ENCODE results near the gene PAH.
"Not testable (repeated sequence)": the region's sequence is repeated elsewhere in the genome, so short reads cannot be mapped to it uniquely, and the experiment has no call there.

Gene PAH

DNA sequence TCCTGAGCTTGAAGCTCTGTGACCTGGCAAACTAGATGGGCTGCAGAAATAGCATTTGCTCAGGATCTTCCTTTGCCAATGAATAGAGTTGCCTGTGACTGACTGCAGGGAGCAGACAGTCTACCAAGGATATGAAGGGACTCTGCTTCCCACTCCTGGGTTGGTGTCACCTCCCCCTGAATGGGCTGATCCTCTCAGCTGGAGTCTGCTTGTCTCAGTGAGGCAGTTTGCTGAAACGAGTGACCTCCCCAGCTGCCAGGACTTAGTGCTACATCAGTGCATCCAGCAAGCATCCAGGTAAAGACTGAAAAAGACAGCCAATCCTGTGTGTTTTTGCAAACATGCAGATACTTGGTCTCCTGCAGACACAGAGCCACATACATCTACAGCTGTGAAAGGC is 28.5 kb downstream of the PAH start:
- DNase-seq = no peak

DNA sequence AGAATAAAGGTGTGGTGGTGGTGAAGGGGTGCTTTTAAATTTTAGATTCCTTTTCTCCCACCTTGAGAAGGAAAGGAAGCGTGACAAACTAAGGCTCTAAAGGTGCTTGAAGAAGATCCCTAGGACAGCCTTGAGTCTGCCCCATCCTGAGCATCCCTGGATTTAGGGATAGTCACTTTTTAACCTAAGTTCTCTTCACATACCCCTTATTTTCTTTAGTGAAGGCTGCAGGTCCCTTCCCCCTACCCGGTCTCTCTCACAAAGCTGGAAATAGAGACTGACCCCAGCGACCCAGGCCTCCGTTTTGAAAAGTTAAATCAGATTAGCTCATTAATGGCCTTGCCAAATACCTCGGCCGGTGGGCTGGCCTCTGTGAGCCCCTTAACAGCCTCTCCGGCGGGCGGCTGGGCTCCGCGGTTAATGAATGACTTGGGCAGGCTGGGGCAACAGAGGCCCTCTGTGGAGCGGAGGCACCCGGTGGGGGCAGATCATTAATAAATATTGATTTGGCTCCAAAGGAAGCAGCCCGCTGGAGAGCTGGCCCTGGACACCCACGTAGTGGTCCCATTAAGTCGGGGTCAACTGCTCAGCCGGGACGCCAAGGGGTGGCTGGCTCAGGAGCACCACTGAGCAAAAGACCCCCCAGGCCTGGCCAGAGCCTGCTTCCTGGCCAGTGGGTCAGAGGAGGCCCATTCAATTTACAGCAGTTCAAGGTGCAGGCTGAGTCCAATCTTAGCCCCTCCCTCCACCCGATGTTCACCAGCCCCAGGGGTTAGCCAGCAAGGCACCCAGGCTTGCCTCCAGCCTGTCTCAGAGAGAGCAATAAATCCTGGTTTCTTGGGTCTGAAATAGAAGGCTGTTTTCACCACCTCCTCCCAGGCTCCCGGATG is 31.8 kb downstream of the PAH start:
- DNase-seq = no peak

DNA sequence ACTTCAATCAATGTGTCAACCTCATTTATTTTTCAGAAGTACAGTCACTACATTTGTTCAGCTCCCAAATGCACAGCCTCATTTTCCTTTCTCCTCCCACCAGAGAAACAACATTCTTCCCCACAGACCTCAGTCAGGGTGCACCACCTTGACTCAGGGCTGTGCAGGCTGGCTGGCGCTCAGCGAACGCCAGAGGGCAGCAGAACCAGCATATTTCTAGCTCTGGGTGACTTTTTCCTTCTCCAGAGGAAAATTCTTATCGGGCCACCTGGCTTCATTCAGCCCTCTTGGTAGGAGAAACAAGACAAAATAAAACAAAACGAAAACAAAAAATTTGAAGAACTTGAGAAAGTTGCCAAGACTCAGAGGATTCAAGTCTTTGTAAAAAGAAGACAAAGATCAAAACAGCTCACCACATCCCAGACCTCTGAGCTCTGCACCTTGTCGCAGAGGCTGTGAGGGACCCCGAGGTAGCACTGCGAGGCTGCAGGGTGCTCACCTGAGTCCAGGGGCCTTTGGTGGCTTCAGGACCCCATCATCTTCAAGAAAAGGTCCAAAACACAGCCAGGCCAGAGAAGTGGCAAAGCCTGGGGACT is 33.7 kb downstream of the PAH start:
- DNase-seq = peak in 1 of 2 experiments; percentile 46

DNA sequence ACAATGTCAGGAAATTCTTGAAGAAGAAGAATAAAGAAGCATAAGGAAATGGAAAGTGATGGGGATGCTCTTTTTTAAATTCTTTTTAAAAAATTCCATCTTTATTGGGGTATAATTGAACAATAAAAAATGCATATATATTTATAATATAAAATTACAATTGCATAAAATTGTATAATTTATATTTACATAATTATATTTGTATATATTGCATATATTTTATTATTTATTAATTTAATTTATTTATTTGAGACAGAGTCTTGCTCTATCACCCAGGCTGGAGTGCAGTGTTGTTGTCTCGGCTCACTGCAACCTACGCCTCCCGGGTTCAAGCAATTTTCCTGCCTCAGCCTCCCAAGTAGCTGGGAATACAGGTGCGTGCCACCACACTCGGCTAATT is 36.3 kb downstream of the PAH start:
- no peak for DNase-seq

DNA sequence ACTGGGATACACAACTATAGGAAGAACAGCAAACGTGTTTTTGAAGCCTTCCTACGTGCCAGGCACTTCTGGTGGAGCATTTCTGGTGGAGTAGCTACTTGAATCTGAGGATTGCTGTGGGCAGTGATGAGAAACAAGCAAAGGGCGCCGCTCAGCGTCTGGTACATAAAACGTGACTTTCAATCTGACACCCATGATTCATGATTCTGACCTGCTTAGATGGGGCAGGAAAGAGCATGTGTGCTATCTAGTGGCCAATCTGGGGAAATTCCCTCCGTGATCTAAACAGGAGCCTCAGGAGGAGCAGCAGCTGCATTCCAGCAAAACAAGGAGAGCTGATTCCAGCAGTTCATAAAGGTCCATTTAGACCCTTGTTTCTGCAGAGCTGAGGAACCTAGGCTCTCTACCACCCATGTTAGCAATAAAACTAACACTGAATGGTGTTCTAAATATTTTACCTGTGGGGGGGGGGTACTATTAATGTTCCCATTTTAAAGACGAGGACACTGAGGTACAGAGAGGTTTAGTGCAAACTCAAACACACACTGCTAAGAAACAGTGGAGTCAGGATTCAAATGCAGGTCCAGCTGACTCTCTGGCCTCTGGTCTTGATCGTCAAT is 37.8 kb downstream of the PAH start:
- DNase-seq = peak; percentile 46 to 75

DNA sequence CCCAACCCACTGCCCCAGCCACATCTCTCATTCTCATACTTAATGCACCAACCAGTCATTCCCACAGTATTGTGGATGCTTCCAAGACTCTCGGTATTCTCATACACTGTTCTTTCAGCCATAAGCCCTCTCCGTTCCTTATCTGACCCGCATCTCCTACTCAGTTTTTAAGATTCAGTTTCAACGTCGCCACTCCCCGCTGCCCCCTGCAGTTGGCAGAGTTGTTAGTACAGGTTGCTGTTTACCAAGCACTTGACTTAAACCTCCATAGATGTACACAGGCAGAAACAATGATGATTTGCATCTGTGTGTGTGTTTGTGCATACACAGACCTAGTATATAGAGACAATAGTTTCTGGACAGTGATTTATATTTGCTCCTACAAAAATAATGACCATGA is 40.2 kb downstream of the PAH start:
- no peak for DNase-seq

DNA sequence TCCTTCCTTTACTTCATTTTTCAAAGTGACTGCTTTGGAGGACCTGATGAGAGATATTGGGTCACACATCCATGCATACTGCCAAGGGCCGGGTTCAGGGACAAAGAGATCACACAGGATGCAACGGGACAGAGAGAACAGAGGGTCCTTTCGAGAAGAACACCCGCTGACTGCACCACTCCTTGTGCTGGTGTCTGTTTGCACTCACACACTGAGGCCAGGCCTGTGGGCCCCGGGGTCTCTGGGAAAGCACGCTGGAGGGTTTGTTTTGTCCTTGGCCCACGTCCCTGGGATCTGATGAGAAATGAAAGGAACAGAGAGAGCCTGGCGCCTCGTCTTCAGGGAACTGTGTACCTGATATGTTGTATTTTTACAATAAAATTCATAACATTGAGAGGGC is 42.2 kb downstream of the PAH start:
- no peak for DNase-seq

GRCh38 chr12:102873077-102873476 is 44.0 kb downstream of the PAH start:
- no peak for DNase-seq

DNA sequence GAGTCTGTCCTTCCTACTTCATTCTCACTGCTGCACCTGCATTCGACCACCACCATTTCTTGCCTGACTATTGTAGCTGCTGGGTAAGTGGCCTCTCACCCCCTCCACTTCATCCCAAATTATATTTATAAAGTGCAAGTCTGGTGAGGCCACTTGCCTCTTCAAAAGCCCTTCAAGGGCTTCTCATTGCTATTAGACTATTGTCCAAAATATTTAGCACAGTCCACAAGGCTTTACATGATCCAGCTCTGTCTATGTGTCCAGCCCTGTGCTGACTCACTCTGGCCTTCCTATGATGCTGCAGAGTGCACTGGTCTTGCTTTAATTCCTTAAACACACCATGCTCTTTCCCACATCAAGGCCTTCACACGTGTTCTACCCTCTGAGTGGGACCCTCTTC is 46.0 kb downstream of the PAH start:
- no peak for DNase-seq

GRCh38 chr12:102869571-102869970 is 47.5 kb downstream of the PAH start:
- DNase-seq = no peak

GRCh38 chr12:102865821-102866615 is 51.0 kb downstream of the PAH start:
- DNase-seq = no peak

DNA sequence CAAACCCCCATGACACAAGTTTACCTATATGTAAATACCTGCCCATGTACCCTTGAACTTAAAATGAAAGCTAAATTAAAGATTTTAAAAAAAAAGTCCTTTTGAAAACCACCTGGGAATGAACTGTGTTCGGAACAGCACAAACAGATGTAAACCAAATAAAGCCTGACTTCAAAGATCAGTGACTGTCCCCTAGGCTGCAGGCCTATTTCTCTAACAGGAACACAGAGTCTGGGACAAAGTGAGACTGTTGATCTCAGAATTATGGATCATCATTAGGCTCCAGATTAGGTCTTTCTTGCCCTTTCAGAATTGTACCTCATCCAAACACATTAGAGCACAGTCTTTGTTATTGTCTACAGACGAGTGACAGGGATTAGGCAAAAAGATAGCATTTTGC is 54.6 kb downstream of the PAH start:
- no peak for DNase-seq

DNA sequence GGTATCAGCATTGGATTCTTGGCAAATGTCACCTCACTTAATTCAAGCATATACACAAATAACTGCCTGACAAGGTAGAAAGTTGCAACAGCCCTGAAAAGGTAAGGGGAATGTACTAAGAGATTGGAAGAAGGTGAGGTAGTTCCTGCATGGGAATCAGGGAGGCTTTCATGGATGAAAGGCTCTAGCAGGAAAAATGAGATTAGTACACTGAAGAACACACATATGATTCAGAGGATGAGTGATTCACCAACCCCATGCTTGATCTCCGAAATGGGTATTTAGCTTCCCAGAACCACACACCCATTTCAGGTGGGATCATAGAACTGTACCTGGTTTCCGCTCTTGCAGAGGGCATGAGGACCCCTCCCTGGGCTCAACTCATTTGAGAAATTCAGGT is 65.8 kb downstream of the PAH start:
- no peak for DNase-seq

DNA sequence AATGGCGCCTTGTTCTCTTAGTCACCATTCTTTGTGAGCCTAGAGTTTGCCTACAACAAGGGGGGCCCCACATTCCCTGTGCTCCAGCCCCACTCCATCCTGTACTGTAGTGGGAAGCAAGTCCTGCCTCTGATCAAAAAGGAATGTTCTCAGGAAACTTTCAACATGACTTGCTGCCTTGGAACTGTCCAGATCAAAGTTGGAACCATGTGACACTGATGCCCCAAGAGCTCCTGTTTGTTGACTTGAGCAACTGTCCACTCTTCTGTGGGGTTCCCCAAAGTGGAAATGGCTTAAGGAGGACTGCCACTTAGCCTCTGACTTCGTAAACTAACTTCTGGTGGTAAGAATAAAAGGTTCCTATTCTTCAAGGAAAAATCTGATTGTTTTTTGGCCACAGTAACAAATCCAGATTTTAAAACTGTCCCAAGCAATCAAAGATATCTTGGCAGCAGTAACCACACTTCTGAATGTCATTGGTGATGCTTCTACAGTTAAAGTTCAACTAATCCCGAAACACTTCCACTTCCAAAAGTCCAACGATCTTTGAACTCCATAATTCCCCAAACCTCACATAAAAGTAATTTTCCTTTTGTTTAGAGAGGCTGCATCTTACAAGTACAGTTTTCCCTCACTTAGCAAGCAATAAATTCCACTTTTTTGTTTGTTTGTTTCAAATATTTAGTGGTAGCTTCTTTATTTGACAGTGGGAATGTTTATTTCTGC is 67.2 kb downstream of the PAH start:
- DNase-seq = no peak

DNA sequence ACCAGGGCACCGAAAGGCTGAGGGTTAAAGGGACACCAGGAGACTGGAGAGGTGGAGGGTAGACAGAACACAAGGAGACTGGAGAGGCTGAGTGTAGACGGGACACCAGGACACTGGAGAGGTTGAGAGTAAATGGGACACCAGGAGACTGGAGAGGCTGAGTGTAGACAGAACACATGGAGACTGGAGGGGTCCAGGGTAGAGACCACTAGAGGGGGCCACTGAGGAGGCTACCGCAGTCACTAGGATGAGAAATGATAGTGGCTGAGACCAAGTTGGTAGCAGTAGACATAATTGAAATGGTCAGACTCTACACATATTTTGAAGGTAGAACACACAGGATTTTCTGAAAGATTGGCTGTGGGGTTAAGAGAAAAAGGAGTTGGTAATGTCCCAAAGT is 68.2 kb downstream of the PAH start:
- no peak for DNase-seq

GRCh38 chr12:102847131-102847530 is 69.9 kb downstream of the PAH start:
- DNase-seq = no peak

GRCh38 chr12:102833687-102834441 is 83.2 kb downstream of the PAH start:
- DNase-seq = no peak

GRCh38 chr12:102832826-102833225 is 84.2 kb downstream of the PAH start:
- DNase-seq = not testable (repeated sequence)

GRCh38 chr12:102824218-102824835 is 92.7 kb downstream of the PAH start:
- no peak for DNase-seq

- no peak for DNase-seq
Observed at GRCh38 chr12:102821149-102821548, 95.9 kb downstream of the PAH start.

DNA sequence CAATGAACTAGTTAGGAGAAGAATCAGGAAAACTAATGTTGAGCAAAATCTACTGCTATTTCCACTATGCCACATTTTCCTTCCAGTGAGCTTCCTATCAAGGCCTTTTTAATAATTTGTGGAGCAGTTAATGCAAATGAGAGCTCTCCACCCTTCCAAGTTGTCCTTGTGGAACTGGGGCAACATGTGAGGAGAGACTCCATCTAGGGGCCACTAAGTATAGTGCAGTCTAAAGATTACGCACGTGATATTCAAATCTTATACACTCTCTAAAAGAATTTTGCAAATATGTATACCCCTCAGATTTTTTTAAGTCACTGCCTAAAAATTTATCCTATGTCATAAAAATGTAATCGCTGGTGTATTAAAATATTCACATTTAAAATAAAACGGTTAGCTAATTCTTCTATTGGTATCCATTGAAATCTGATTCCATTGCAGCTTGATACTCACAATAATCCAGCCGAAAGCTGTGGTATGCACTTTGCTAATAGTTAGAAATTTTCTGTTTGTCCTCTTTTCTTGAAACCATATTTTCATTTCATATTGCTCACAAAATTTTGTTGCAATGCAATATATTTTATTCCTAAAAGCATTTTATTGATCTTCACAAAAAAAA is 100.1 kb downstream of the PAH start:
- DNase-seq = peak in 1 of 2 experiments; percentile 42
